GM12878 (cell line): ENCODE results near the gene RALB. TPM values are rescaled to one million over a fixed set of nuclear protein-coding genes. Genes with fewer than 3 reads are reported as not detected.
A peak's percentile ranks its signal among the peaks of the same experiment; 100 is the strongest.

Experiments used
- ATAC-seq: fragments of 200-7000 bp; cut with Tn5 transposase; 3 replicates; pipeline ENCODE4 v1.9.1; 2020; ENCODE audit warnings: mild to moderate bottlenecking, moderate library complexity
- BruUV-seq: library from RNA; stranded (reverse); fragments of 400-500 nt; replicated peaks from 2 replicates; lab custom pipeline; 2021; lab: Mats Ljungman, UMichigan
- CTCF ChIA-PET: fragments of 300-600 bp; sonication (Branson Sonifier 250); formaldehyde crosslinking; extraction: SDS; loops from one replicate; lab custom pipeline; 2021; ENCODE audit warnings: inconsistent platforms; lab: Yijun Ruan, JAX
- POLR2A ChIA-PET: fragments of 350-600 bp; formaldehyde crosslinking; extraction: SDS; loops from one replicate; lab custom pipeline; 2021; ENCODE audit warnings: inconsistent platforms; lab: Charles Lee
- RAD21 ChIA-PET: fragments of 300-600 bp; sonication (Branson Sonifier 250); formaldehyde crosslinking; loops from one replicate; lab custom pipeline; 2023; ENCODE audit warnings: antibody characterized with exemption; ENCODE audit not compliant: unreplicated experiment; lab: Charles Lee
- SMC1A ChIA-PET: fragments of 300-600 bp; sonication (Branson Sonifier 250); formaldehyde crosslinking; loops from one replicate; lab custom pipeline; 2023; ENCODE audit not compliant: unreplicated experiment, uncharacterized antibody; lab: Charles Lee
- DNase-seq: peaks from one replicate; pipeline ENCODE4 v3.0.0-alpha.2; 2011; ENCODE audit warnings: low read depth, low spot score
- FAIRE-seq: peaks from 3 replicates; lab custom pipeline; 2011; peaks lifted over from hg19 to GRCh38; lab: Jason Lieb, UNC
- H2AFZ ChIP-seq: 2 replicates; pipeline ENCODE4 v1.6.0; 2011; ENCODE audit warnings: low read depth, low read length, control low read depth; ENCODE audit not compliant: control insufficient read depth
- H3K27ac ChIP-seq: 2 replicates; pipeline ENCODE4 v1.5.1; 2011; ENCODE audit warnings: control low read depth; ENCODE audit not compliant: control insufficient read depth, insufficient read depth
- H3K27me3 ChIP-seq, 2 experiments: replicated peaks in 1 of 2; 2 replicates each; pipeline versions ENCODE4 v1.6.0 to v1.6.1; 2011; ENCODE audit warnings: low read length in 1 of 2; ENCODE audit not compliant: control insufficient read depth in 2 of 2, insufficient read depth in 2 of 2
- H3K36me3 ChIP-seq, 2 experiments: 2 replicates each; pipeline ENCODE4 v1.5.1; 2011; ENCODE audit warnings: low read length in 1 of 2; ENCODE audit not compliant: control insufficient read depth in 2 of 2, insufficient read depth in 2 of 2
- H3K4me1 ChIP-seq: 2 replicates; pipeline ENCODE4 v1.6.1; 2011; ENCODE audit warnings: mild to moderate bottlenecking, low read length, moderate library complexity, mixed read lengths; ENCODE audit not compliant: control insufficient read depth, insufficient read depth
- H3K4me2 ChIP-seq: 2 replicates; pipeline ENCODE4 v1.6.0; 2011; ENCODE audit warnings: control low read depth; ENCODE audit not compliant: control insufficient read depth, insufficient read depth
- H3K4me3 ChIP-seq: fragments of 200-600 bp; sonication (generic); 2 replicates; pipeline ENCODE4 v1.5.1; 2016
- H3K79me2 ChIP-seq: 2 replicates; pipeline ENCODE4 v1.6.0; 2011; ENCODE audit warnings: low read length; ENCODE audit not compliant: control insufficient read depth, insufficient read depth
- H3K9ac ChIP-seq: 2 replicates; pipeline ENCODE4 v1.8.0; 2011; ENCODE audit warnings: low read length, control low read depth, mixed read lengths; ENCODE audit not compliant: control insufficient read depth, insufficient read depth
- H3K9me3 ChIP-seq: replicated peaks from 3 replicates; pipeline ENCODE4 v1.5.1; 2011; ENCODE audit warnings: mild to moderate bottlenecking, low read length; ENCODE audit not compliant: control insufficient read depth, insufficient read depth
- H4K20me1 ChIP-seq: 2 replicates; pipeline ENCODE4 v1.6.0; 2011; ENCODE audit not compliant: control insufficient read depth, insufficient read depth
- ASH2L ChIP-seq: fragments of 300-600, 200-600 bp; sonication (generic); IDR thresholded peaks from 2 replicates; pipeline ENCODE4 v1.6.1; 2017; ENCODE audit warnings: low read depth, mild to moderate bottlenecking, borderline replicate concordance
- BRCA1 ChIP-seq: IDR thresholded peaks from 2 replicates; pipeline ENCODE4 v1.6.1; 2011; ENCODE audit warnings: low read depth, low read length, improper control_type of control experiment
- CHD4 ChIP-seq: fragments of 200-600 bp; sonication (generic); IDR thresholded peaks from 2 replicates; pipeline ENCODE4 v1.6.1; 2016; ENCODE audit warnings: mild to moderate bottlenecking
- DPF2 ChIP-seq: fragments of 450-650 bp; IDR thresholded peaks from 2 replicates; pipeline ENCODE4 v1.6.1; 2017; ENCODE audit warnings: mild to moderate bottlenecking
- JUNB ChIP-seq: IDR thresholded peaks from 2 replicates; pipeline ENCODE4 v1.6.1; 2016; ENCODE audit warnings: antibody characterized with exemption, mild to moderate bottlenecking
- KDM1A ChIP-seq: fragments of 200-600 bp; sonication (generic); IDR thresholded peaks from 2 replicates; pipeline ENCODE4 v1.6.1; 2016; ENCODE audit warnings: borderline replicate concordance
- MEF2A ChIP-seq: IDR thresholded peaks from 2 replicates; pipeline ENCODE4 v1.6.1; 2011; ENCODE audit warnings: low read depth, mild to moderate bottlenecking, low read length, moderate library complexity; ENCODE audit not compliant: insufficient read depth
- MXI1 ChIP-seq: fragments of 150-350 bp; IDR thresholded peaks from 2 replicates; pipeline ENCODE4 v1.6.1; 2011; ENCODE audit warnings: low read depth, mild to moderate bottlenecking, inconsistent platforms, low read length, improper control_type of control experiment
- NBN ChIP-seq: fragments of 450-650 bp; IDR thresholded peaks from 2 replicates; pipeline ENCODE4 v1.6.1; 2016
- NFXL1 ChIP-seq: fragments of 450-650 bp; IDR thresholded peaks from 2 replicates; pipeline ENCODE4 v1.6.1; 2017; ENCODE audit warnings: antibody characterized with exemption, mild to moderate bottlenecking, borderline replicate concordance
- NFYB ChIP-seq: IDR thresholded peaks from 2 replicates; pipeline ENCODE4 v1.6.1; 2011; ENCODE audit warnings: low read depth, mild to moderate bottlenecking, low read length, improper control_type of control experiment, moderate library complexity; ENCODE audit not compliant: insufficient read depth
- SPI1 ChIP-seq: IDR thresholded peaks from 2 replicates; pipeline ENCODE4 v1.6.1; 2011; ENCODE audit warnings: low read depth, mild to moderate bottlenecking, low read length, moderate library complexity, borderline replicate concordance; ENCODE audit not compliant: insufficient read depth
- STAT3 ChIP-seq: IDR thresholded peaks from 2 replicates; pipeline ENCODE4 v1.6.1; 2011; ENCODE audit warnings: low read depth, low read length, improper control_type of control experiment
- SUPT20H ChIP-seq: IDR thresholded peaks from 2 replicates; pipeline ENCODE4 v1.6.1; 2011; ENCODE audit warnings: low read depth, mild to moderate bottlenecking, low read length, moderate library complexity, borderline replicate concordance; ENCODE audit not compliant: control insufficient read depth
- ZNF24 ChIP-seq: fragments of 450-650 bp; IDR thresholded peaks from 2 replicates; pipeline ENCODE4 v1.6.1; 2017; ENCODE audit warnings: antibody characterized with exemption, mild to moderate bottlenecking
- WGBS: methylation state at CpG from one replicate; pipeline ENCODE4 v1.1.6; 2016; ENCODE audit warnings: low lambda C conversion rate; ENCODE audit not compliant: insufficient replicate concordance, insufficient coverage; ENCODE audit errors: missing lambda C conversion rate; 5-methylcytosine and 5-hydroxymethylcytosine counted together
- in situ Hi-C: fragments of 300-500 bp; cut with MboI; formaldehyde crosslinking; loops from 9 replicates; pipeline ENCODE4 v1.14.3; 2018; ENCODE audit warnings: mixed read lengths
- intact Hi-C: fragments of 100-400 bp; cut with micrococcal nuclease; formaldehyde crosslinking; loops from one replicate; pipeline ENCODE4 v1.14.2; 2022; ENCODE audit not compliant: unreplicated experiment
- polyA plus RNA-seq, 11 experiments: library from polyadenylated mRNA; depleted of rRNA in 4 of 11; unstranded in 6 of 11; stranded (reverse) in 5 of 11; fragments of >200 nt; fragmentation: Nextera tagmentation in 4 of 11; fragmentation: Illumina TruSeq in 1 of 11; extraction: Ambion mirVana in 4 of 11; extraction: Trizol in 1 of 11; gene quantifications; 1 replicate in 1 of 11; 2 replicates in 10 of 11; pipeline versions ENCODE4 v1.2.1 to v1.2.3, GENCODE V29; 2011 to 2016; ENCODE audit warnings: inconsistent platforms in 2 of 11, missing spikeins in 2 of 11, low read depth in 1 of 11
- total RNA-seq, 4 experiments: library from RNA; depleted of rRNA in 3 of 4; stranded (reverse); fragments of >200 nt in 3 of 4; fragmentation: Illumina TruSeq in 1 of 4; extraction: Trizol in 1 of 4; gene quantifications; 2 replicates each; pipeline versions ENCODE4 v1.2.1 to v1.2.3, GENCODE V29; 2013 to 2021
- TF ChIP-seq, protein P1 (sequence below): fragments of 450-650 bp; IDR thresholded peaks from 2 replicates; pipeline ENCODE4 v1.6.1; 2016; ENCODE audit warnings: mild to moderate bottlenecking
- TF ChIP-seq, protein P2 (sequence below): fragments of 450-650 bp; IDR thresholded peaks from 2 replicates; pipeline ENCODE4 v1.6.1; 2018; ENCODE audit warnings: mild to moderate bottlenecking, low read depth, moderate library complexity; ENCODE audit not compliant: partially characterized antibody

RALB gene
- total and polyA plus RNA-seq, 10 of the 15 experiments (the other 5 are each of a cell fraction or from before 2014, with no cell fraction given): 8.3 to 54.0 (median 24.2) TPM

DNA sequence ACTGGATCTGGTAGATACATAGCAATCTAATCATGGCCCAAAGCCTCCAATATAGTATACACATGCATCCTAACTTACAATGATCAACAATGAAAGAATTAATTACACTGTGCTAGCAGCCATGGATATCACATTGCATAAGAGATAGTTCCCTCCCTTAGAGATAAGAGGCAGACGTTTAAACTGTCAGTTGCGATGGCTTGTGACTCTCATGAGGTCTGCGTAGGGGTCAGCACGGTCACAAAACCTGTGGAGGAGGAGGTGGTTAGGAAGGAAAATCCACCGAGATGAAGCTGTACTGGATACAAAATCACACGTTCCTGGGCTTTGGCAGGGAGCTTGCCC lies 800 bp upstream of the RALB start:
- WGBS: 41% methylated on average over 6 of the region's 6 CpGs
- BruUV-seq: TSS peak; percentile 84
- peak overlapping the region; percentile 71 for H3K9ac ChIP-seq

More for the DNA sequence above, 800 bp upstream of the RALB start:
- H2AFZ ChIP-seq: peak overlapping the region; percentile 67
- DNase-seq (no peak), ATAC-seq (no peak), FAIRE-seq (no peak)
- ChIA-PET SMC1A (interaction anchor here (0.5 to 4.0 kb wide), 16 partner anchors 9 to 91 kb away, joined by 3 to 35 read pairs (median 4); no protein-coding TSS in a partner anchor), CTCF (interaction anchor here (0.6 to 5.0 kb wide), 13 partner anchors 9 to 204 kb away, joined by 3 to 33 read pairs (median 4); no protein-coding TSS in a partner anchor), POLR2A (interaction anchor here (0.6 to 2.6 kb wide), 9 partner anchors 12 to 492 kb away, joined by 3 to 22 read pairs (median 4); partner anchors contain the start of genes PTPN4 and TMEM185B)
- peaks cover 3% of the 10 kb centered on the region; the same call in 1 of the 3 replicates for H3K9me3 ChIP-seq
- no peaks in the 10 kb centered on the region for H4K20me1 ChIP-seq
- H3K79me2 ChIP-seq: peaks cover 32% of the 10 kb centered on the region
- peak overlapping the region; percentile 91; the same call in 1 of the 2 replicates for H3K4me3 ChIP-seq
- in situ Hi-C loops: no loop called here
- intact Hi-C loops: loop anchor here (1.0 to 2.0 kb wide), 4 partner anchors 21 to 61 kb away; partner anchors contain the start of gene TMEM185B
- peaks cover 7% of the 10 kb centered on the region; the same call in 1 of the 2 replicates for H3K4me1 ChIP-seq
- TF ChIP-seq DPF2: no peak
- TF ChIP-seq JUNB: no peak
- no peak for TF ChIP-seq NFYB
- TF ChIP-seq, protein P1, sequence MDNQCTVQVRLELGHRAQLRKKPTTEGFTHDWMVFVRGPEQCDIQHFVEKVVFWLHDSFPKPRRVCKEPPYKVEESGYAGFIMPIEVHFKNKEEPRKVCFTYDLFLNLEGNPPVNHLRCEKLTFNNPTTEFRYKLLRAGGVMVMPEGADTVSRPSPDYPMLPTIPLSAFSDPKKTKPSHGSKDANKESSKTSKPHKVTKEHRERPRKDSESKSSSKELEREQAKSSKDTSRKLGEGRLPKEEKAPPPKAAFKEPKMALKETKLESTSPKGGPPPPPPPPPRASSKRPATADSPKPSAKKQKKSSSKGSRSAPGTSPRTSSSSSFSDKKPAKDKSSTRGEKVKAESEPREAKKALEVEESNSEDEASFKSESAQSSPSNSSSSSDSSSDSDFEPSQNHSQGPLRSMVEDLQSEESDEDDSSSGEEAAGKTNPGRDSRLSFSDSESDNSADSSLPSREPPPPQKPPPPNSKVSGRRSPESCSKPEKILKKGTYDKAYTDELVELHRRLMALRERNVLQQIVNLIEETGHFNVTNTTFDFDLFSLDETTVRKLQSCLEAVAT: no peak
- TF ChIP-seq CHD4: no peak
- no peak for TF ChIP-seq NBN
- no peak for TF ChIP-seq STAT3
- no peak for TF ChIP-seq KDM1A
- no peak for TF ChIP-seq MEF2A
- TF ChIP-seq MXI1: no peak
- TF ChIP-seq, protein P2, sequence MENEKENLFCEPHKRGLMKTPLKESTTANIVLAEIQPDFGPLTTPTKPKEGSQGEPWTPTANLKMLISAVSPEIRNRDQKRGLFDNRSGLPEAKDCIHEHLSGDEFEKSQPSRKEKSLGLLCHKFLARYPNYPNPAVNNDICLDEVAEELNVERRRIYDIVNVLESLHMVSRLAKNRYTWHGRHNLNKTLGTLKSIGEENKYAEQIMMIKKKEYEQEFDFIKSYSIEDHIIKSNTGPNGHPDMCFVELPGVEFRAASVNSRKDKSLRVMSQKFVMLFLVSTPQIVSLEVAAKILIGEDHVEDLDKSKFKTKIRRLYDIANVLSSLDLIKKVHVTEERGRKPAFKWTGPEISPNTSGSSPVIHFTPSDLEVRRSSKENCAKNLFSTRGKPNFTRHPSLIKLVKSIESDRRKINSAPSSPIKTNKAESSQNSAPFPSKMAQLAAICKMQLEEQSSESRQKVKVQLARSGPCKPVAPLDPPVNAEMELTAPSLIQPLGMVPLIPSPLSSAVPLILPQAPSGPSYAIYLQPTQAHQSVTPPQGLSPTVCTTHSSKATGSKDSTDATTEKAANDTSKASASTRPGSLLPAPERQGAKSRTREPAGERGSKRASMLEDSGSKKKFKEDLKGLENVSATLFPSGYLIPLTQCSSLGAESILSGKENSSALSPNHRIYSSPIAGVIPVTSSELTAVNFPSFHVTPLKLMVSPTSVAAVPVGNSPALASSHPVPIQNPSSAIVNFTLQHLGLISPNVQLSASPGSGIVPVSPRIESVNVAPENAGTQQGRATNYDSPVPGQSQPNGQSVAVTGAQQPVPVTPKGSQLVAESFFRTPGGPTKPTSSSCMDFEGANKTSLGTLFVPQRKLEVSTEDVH: no peak
- no peak for TF ChIP-seq NFXL1
- TF ChIP-seq SUPT20H: no peak
- TF ChIP-seq SPI1: no peak
- TF ChIP-seq ASH2L: no peak
- no peak for TF ChIP-seq BRCA1
- TF ChIP-seq ZNF24: no peak
- TF ChIP-seq, all 136 proteins: peak for 0
- no peaks in the 10 kb centered on the region for H3K36me3 ChIP-seq
- RAD21 ChIA-PET: interaction anchor here (0.7 to 3.7 kb wide), 13 partner anchors 9 to 492 kb away, joined by 3 to 53 read pairs (median 4); partner anchors contain the start of genes PTPN4 and TMEM185B
- peak overlapping the region; percentile 94 for H3K4me2 ChIP-seq
- H3K27me3 ChIP-seq: no peaks in the 10 kb centered on the region
- H3K27ac ChIP-seq: no peak overlapping the region
